Body of pancreas (tissue), 4 donors: Measurements from ENCODE around the gene CTNNA2.

Experiments
- POLR2A ChIP-seq, 3 donors: fragments of 450-650 bp; IDR thresholded peaks; one replicate each; pipeline ENCODE4 v1.6.1; 2016; ENCODE audit warnings: antibody characterized with exemption in 3 of 3, mild to moderate bottlenecking in 2 of 3
- TF ChIP-seq, protein P1 (sequence below), 7 experiments: fragments of 450-650 bp in 4 of 7; fragments of 200-600 bp in 3 of 7; sonication (generic) in 3 of 7; IDR thresholded peaks; one replicate each; pipeline ENCODE4 v1.5.1; 2016 to 2019; ENCODE audit warnings: antibody characterized with exemption in 7 of 7

DNA sequence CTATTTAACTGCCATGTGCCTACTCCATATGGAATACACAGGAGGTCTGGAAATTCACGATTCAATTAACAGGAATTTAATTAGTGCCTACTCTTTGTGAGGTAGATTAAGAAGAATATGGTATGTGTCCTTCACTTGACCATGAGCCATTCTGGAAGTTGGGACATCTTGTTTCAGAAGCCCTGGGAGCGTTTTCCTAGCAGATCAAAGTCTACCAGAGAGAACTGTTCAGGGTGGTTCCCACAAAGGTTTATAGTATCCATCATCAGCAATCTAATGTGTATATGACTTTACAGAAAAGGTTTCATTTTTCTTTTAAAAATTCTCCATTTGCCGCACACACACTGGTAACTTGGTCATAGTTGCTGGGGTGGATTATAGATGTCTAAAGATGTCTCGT, 632.6 kb downstream of the CTNNA2 start:
- TF ChIP-seq, protein P1, sequence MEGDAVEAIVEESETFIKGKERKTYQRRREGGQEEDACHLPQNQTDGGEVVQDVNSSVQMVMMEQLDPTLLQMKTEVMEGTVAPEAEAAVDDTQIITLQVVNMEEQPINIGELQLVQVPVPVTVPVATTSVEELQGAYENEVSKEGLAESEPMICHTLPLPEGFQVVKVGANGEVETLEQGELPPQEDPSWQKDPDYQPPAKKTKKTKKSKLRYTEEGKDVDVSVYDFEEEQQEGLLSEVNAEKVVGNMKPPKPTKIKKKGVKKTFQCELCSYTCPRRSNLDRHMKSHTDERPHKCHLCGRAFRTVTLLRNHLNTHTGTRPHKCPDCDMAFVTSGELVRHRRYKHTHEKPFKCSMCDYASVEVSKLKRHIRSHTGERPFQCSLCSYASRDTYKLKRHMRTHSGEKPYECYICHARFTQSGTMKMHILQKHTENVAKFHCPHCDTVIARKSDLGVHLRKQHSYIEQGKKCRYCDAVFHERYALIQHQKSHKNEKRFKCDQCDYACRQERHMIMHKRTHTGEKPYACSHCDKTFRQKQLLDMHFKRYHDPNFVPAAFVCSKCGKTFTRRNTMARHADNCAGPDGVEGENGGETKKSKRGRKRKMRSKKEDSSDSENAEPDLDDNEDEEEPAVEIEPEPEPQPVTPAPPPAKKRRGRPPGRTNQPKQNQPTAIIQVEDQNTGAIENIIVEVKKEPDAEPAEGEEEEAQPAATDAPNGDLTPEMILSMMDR (IDR thresholded peaks at IDR 0.05) = no peak
- no peak for TF ChIP-seq POLR2A (IDR thresholded peaks at IDR 0.05)
